ENCODE results near the gene SOX9. TPM values are rescaled to one million over a fixed set of nuclear protein-coding genes. Genes with fewer than 3 reads are reported as not detected.

Gene SOX9
- total and polyA plus RNA-seq, 5 donors from 2014 or later: not detected

GRCh38 chr17:72123530-72124437 is 3.0 kb downstream of the SOX9 start:
- Histone ChIP-seq H3K27ac (ENCODE audit: insufficient read depth, low read length, poor library complexity, severe bottlenecking) (no peak overlapping the region), H3K27me3 (ENCODE audit: control insufficient read depth, insufficient read depth, low read length) (peaks cover 9% of the 10 kb centered on the region), H3K36me3 (ENCODE audit: control insufficient read depth, insufficient read depth, low read length) (no peaks in the 10 kb centered on the region), H3K9me3 (ENCODE audit: control insufficient read depth in 2 of 2, low read length in 2 of 2) (no peaks in the 10 kb centered on the region), H3K4me1 (ENCODE audit: control insufficient read depth, insufficient read depth, low read length, poor library complexity, severe bottlenecking) (no peaks in the 10 kb centered on the region), H3K4me3 (ENCODE audit: low read depth, low read length) (no peak overlapping the region)
- Mint-ChIP-seq H3K4me3 (no peak overlapping the region), H3K36me3 (no peaks in the 10 kb centered on the region), H3K27ac (no peak overlapping the region), H3K9me3 (peaks cover 0 to 7% (median 0%) of the 10 kb centered on the region in 7 donors), H3K4me1 (peaks cover 2 to 8% (median 5%) of the 10 kb centered on the region in 4 donors), H3K27me3 (peaks cover 58% of the 10 kb centered on the region)
- DNase-seq (no peak), ATAC-seq (ENCODE audit: low read depth in 2 of 2) (no peak)

GRCh38 chr17:72124438-72124775 is 3.6 kb downstream of the SOX9 start:
- Histone ChIP-seq H3K4me3 (ENCODE audit: low read depth, low read length) (no peak overlapping the region), H3K27ac (ENCODE audit: insufficient read depth, low read length, poor library complexity, severe bottlenecking) (no peak overlapping the region), H3K4me1 (ENCODE audit: control insufficient read depth, insufficient read depth, low read length, poor library complexity, severe bottlenecking) (no peaks in the 10 kb centered on the region), H3K27me3 (ENCODE audit: control insufficient read depth, insufficient read depth, low read length) (peaks cover 4% of the 10 kb centered on the region), H3K9me3 (ENCODE audit: control insufficient read depth in 2 of 2, low read length in 2 of 2) (no peaks in the 10 kb centered on the region), H3K36me3 (ENCODE audit: control insufficient read depth, insufficient read depth, low read length) (no peaks in the 10 kb centered on the region)
- Mint-ChIP-seq H3K36me3 (no peaks in the 10 kb centered on the region), H3K4me3 (no peak overlapping the region), H3K27me3 (peaks cover 56% of the 10 kb centered on the region), H3K27ac (peak overlapping the region in 1 of 3 donors; percentile 43), H3K9me3 (peaks cover 0 to 6% (median 0%) of the 10 kb centered on the region in 7 donors), H3K4me1 (peaks cover 2 to 8% (median 5%) of the 10 kb centered on the region in 4 donors)
- ATAC-seq (ENCODE audit: low read depth in 2 of 2) (no peak), DNase-seq (no peak)

GRCh38 chr17:72125226-72125651 is 4.4 kb downstream of the SOX9 start:
- no peaks in the 10 kb centered on the region for H3K36me3 Mint-ChIP-seq
- ATAC-seq (ENCODE audit: low read depth in 2 of 2): no peak
- Histone ChIP-seq H3K4me1 (ENCODE audit: control insufficient read depth, insufficient read depth, low read length, poor library complexity, severe bottlenecking) (no peaks in the 10 kb centered on the region), H3K27me3 (ENCODE audit: control insufficient read depth, insufficient read depth, low read length) (no peaks in the 10 kb centered on the region), H3K36me3 (ENCODE audit: control insufficient read depth, insufficient read depth, low read length) (no peaks in the 10 kb centered on the region), H3K27ac (ENCODE audit: insufficient read depth, low read length, poor library complexity, severe bottlenecking) (no peak overlapping the region), H3K4me3 (ENCODE audit: low read depth, low read length) (no peak overlapping the region), H3K9me3 (ENCODE audit: control insufficient read depth in 2 of 2, low read length in 2 of 2) (no peaks in the 10 kb centered on the region)
- H3K27me3 Mint-ChIP-seq: peaks cover 48% of the 10 kb centered on the region
- peaks cover 2 to 6% (median 4%) of the 10 kb centered on the region in 4 donors for H3K4me1 Mint-ChIP-seq
- no peak overlapping the region for H3K27ac Mint-ChIP-seq
- DNase-seq: no peak
- H3K4me3 Mint-ChIP-seq: no peak overlapping the region
- peaks cover 0 to 6% (median 0%) of the 10 kb centered on the region in 7 donors for H3K9me3 Mint-ChIP-seq

DNA sequence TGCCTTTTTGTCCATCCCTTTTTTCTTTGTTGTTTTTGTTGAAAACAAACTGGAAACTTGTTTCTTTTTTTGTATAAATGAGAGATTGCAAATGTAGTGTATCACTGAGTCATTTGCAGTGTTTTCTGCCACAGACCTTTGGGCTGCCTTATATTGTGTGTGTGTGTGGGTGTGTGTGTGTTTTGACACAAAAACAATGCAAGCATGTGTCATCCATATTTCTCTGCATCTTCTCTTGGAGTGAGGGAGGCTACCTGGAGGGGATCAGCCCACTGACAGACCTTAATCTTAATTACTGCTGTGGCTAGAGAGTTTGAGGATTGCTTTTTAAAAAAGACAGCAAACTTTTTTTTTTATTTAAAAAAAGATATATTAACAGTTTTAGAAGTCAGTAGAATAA is 4.9 kb downstream of the SOX9 start:
- H3K36me3 ChIP-seq (ENCODE audit: control insufficient read depth, insufficient read depth, low read length): no peaks in the 10 kb centered on the region
- peaks cover 43% of the 10 kb centered on the region for H3K27me3 Mint-ChIP-seq
- H3K4me1 ChIP-seq (ENCODE audit: control insufficient read depth, insufficient read depth, low read length, poor library complexity, severe bottlenecking): no peaks in the 10 kb centered on the region
- no peaks in the 10 kb centered on the region for H3K27me3 ChIP-seq (ENCODE audit: control insufficient read depth, insufficient read depth, low read length)
- H3K27ac Mint-ChIP-seq: no peak overlapping the region
- no peak for DNase-seq
- no peak for ATAC-seq (ENCODE audit: low read depth in 2 of 2)
- no peak overlapping the region for H3K27ac ChIP-seq (ENCODE audit: insufficient read depth, low read length, poor library complexity, severe bottlenecking)
- no peaks in the 10 kb centered on the region for H3K36me3 Mint-ChIP-seq
- H3K4me3 ChIP-seq (ENCODE audit: low read depth, low read length): no peak overlapping the region
- H3K4me1 Mint-ChIP-seq: peaks cover 2 to 6% (median 4%) of the 10 kb centered on the region in 4 donors
- no peaks in the 10 kb centered on the region for H3K9me3 ChIP-seq (ENCODE audit: control insufficient read depth in 2 of 2, low read length in 2 of 2)
- no peak overlapping the region for H3K4me3 Mint-ChIP-seq
- peaks cover 0 to 6% (median 0%) of the 10 kb centered on the region in 7 donors for H3K9me3 Mint-ChIP-seq

DNA sequence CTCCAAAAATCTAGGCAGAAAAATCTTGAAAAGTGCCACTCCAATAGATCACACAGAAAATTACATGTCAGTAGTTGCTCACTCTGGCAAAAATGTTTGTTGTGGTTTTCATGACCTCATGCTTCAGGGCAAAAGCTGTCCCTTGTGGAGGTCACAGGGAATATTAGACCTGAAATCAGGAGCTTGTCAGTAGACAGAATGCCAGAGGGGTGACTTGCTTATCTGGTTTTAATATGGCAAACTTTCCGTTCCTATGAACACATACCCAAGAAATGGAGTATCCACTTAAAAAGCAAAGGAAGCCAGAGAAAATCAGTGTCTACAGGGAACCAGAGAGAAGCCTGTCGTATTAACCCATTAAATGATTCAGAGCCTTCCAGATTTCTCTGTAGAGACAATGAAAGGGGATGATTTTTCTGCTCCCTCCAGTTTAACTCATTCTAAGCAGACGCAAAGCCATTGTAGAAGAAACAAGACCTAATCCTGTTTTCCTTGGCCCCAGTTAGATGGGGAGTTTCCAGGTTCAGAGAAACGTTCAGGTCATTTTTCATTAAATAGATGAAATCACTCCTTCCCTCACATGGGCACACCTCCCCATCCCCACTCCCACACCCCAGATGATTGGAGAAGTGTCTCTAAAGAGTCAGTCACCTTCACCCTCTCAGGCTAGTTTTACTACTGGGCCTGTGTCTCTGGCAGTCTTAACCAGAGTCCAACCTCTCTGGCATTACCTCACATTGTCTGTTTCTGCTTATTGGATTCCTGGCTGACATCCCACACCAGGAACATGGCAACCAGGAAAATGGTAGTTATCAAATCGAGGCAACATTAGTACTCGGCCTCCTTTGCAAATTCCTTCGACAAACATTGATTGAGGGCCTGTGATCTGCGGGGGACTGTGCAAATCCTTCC is 6.0 kb downstream of the SOX9 start:
- no peak overlapping the region for H3K4me3 Mint-ChIP-seq

GRCh38 chr17:72128039-72128438 is 7.2 kb downstream of the SOX9 start:
- peaks cover 28% of the 10 kb centered on the region for H3K27me3 Mint-ChIP-seq
- H3K36me3 Mint-ChIP-seq: no peaks in the 10 kb centered on the region
- Histone ChIP-seq H3K36me3 (ENCODE audit: control insufficient read depth, insufficient read depth, low read length) (no peaks in the 10 kb centered on the region), H3K4me1 (ENCODE audit: control insufficient read depth, insufficient read depth, low read length, poor library complexity, severe bottlenecking) (no peaks in the 10 kb centered on the region), H3K27me3 (ENCODE audit: control insufficient read depth, insufficient read depth, low read length) (no peaks in the 10 kb centered on the region), H3K9me3 (ENCODE audit: control insufficient read depth in 2 of 2, low read length in 2 of 2) (no peaks in the 10 kb centered on the region), H3K27ac (ENCODE audit: insufficient read depth, low read length, poor library complexity, severe bottlenecking) (no peak overlapping the region), H3K4me3 (ENCODE audit: low read depth, low read length) (no peak overlapping the region)
- H3K4me3 Mint-ChIP-seq: no peak overlapping the region
- DNase-seq (no peak), ATAC-seq (ENCODE audit: low read depth in 2 of 2) (no peak)
- peaks cover 2 to 4% (median 4%) of the 10 kb centered on the region in 4 donors for H3K4me1 Mint-ChIP-seq
- H3K9me3 Mint-ChIP-seq: peaks cover 0 to 5% (median 0%) of the 10 kb centered on the region in 7 donors
- H3K27ac Mint-ChIP-seq: no peak overlapping the region

More for the DNA sequence above, 6.0 kb downstream of the SOX9 start:
- ATAC-seq (ENCODE audit: low read depth in 2 of 2) (no peak), DNase-seq (no peak)
- H3K9me3 ChIP-seq (ENCODE audit: control insufficient read depth in 2 of 2, low read length in 2 of 2): no peaks in the 10 kb centered on the region
- Mint-ChIP-seq H3K4me1 (peaks cover 2 to 6% (median 4%) of the 10 kb centered on the region in 4 donors), H3K9me3 (peaks cover 0 to 6% (median 0%) of the 10 kb centered on the region in 7 donors), H3K27ac (no peak overlapping the region), H3K27me3 (peaks cover 38% of the 10 kb centered on the region), H3K36me3 (no peaks in the 10 kb centered on the region)
- H3K36me3 ChIP-seq (ENCODE audit: control insufficient read depth, insufficient read depth, low read length): no peaks in the 10 kb centered on the region
- H3K4me1 ChIP-seq (ENCODE audit: control insufficient read depth, insufficient read depth, low read length, poor library complexity, severe bottlenecking): no peaks in the 10 kb centered on the region
- no peak overlapping the region for H3K27ac ChIP-seq (ENCODE audit: insufficient read depth, low read length, poor library complexity, severe bottlenecking)
- H3K4me3 ChIP-seq (ENCODE audit: low read depth, low read length): no peak overlapping the region
- H3K27me3 ChIP-seq (ENCODE audit: control insufficient read depth, insufficient read depth, low read length): no peaks in the 10 kb centered on the region

GRCh38 chr17:72134608-72135394 is 14.0 kb downstream of the SOX9 start:
- Mint-ChIP-seq H3K4me1 (no peaks in the 10 kb centered on the region), H3K27ac (no peak overlapping the region), H3K36me3 (no peaks in the 10 kb centered on the region), H3K4me3 (no peak overlapping the region), H3K27me3 (no peaks in the 10 kb centered on the region), H3K9me3 (peaks cover 0 to 6% (median 0%) of the 10 kb centered on the region in 7 donors)
- no peak for ATAC-seq (ENCODE audit: low read depth in 2 of 2)
- DNase-seq: no peak
- Histone ChIP-seq H3K4me3 (ENCODE audit: low read depth, low read length) (no peak overlapping the region), H3K4me1 (ENCODE audit: control insufficient read depth, insufficient read depth, low read length, poor library complexity, severe bottlenecking) (no peaks in the 10 kb centered on the region), H3K27me3 (ENCODE audit: control insufficient read depth, insufficient read depth, low read length) (no peaks in the 10 kb centered on the region), H3K9me3 (ENCODE audit: control insufficient read depth in 2 of 2, low read length in 2 of 2) (no peaks in the 10 kb centered on the region), H3K36me3 (ENCODE audit: control insufficient read depth, insufficient read depth, low read length) (no peaks in the 10 kb centered on the region), H3K27ac (ENCODE audit: insufficient read depth, low read length, poor library complexity, severe bottlenecking) (no peak overlapping the region)

Data from CD4-positive, CD25-positive, alpha-beta regulatory T cell (primary cell).